CD4-positive, alpha-beta T cell treated with Interleukin-10 for 1 hour (primary cell): Measurements from ENCODE around the gene ADAM11.

Experiments
- DNase-seq: peaks from one replicate; pipeline ENCODE4 v3.0.0-alpha.2; 2020

The ADAM11 gene

GRCh38 chr17:44757045-44757917, 1.5 kb upstream of the ADAM11 start:
- no peak for DNase-seq

- no peak for DNase-seq
Measured at GRCh38 chr17:44757918-44758413, 822 bp upstream of the ADAM11 start.

- DNase-seq = no peak
Measured at GRCh38 chr17:44759086-44759915, 513 bp downstream of the ADAM11 start.

GRCh38 chr17:44759916-44760243, 1.1 kb downstream of the ADAM11 start:
- DNase-seq = no peak

GRCh38 chr17:44760474-44761308, 1.9 kb downstream of the ADAM11 start:
- no peak for DNase-seq

- no peak for DNase-seq
Measured at GRCh38 chr17:44761932-44762810, 3.4 kb downstream of the ADAM11 start.

- no peak for DNase-seq
Measured at GRCh38 chr17:44763170-44763569, 4.4 kb downstream of the ADAM11 start.

- DNase-seq = no peak
Measured at GRCh38 chr17:44765965-44766364, 7.2 kb downstream of the ADAM11 start.

- no peak for DNase-seq
Measured at GRCh38 chr17:44766409-44767038, 7.7 kb downstream of the ADAM11 start.

- DNase-seq = no peak
Measured at GRCh38 chr17:44767493-44767892, 8.7 kb downstream of the ADAM11 start.

GRCh38 chr17:44768505-44769142, 9.8 kb downstream of the ADAM11 start:
- DNase-seq = no peak

GRCh38 chr17:44769230-44769629, 10.4 kb downstream of the ADAM11 start:
- DNase-seq = no peak

- no peak for DNase-seq
Measured at GRCh38 chr17:44769647-44770084, 10.9 kb downstream of the ADAM11 start.

GRCh38 chr17:44770166-44770925, 11.6 kb downstream of the ADAM11 start:
- no peak for DNase-seq

- no peak for DNase-seq
Measured at GRCh38 chr17:44772308-44773045, 13.7 kb downstream of the ADAM11 start.

GRCh38 chr17:44773140-44773539, 14.4 kb downstream of the ADAM11 start:
- DNase-seq = no peak

- DNase-seq = peak; percentile 83
Measured at GRCh38 chr17:44774271-44775135, 15.7 kb downstream of the ADAM11 start.

GRCh38 chr17:44775136-44775837, 16.5 kb downstream of the ADAM11 start:
- DNase-seq = peak; percentile 99
